Calu3 (cell line): Measurements from ENCODE around the gene PSG7. TPM values are rescaled to one million over a fixed set of nuclear protein-coding genes. Genes with fewer than 3 reads are reported as not detected.
"Not testable (repeated sequence)": the region's sequence is repeated elsewhere in the genome, so short reads cannot be mapped to it uniquely, and the experiment has no call there.

Experiments used
- BruUV-seq: library from RNA; stranded (reverse); fragments of 400-500 nt; replicated peaks from 2 replicates; lab custom pipeline; 2021; lab: Mats Ljungman, UMichigan
- CTCF ChIA-PET: fragments of 300-600 bp; sonication (Branson Sonifier 250); formaldehyde crosslinking; loops from one replicate; lab custom pipeline; 2022; ENCODE audit warnings: antibody characterized with exemption; lab: Charles Lee
- DNase-seq: peaks from one replicate; pipeline ENCODE4 v3.0.0; 2022
- H3K27ac Mint-ChIP-seq: one replicate; pipeline ENCODE4 v1.8.0; 2022; ENCODE audit warnings: mixed read lengths; ENCODE audit not compliant: unreplicated experiment
- H3K27me3 Mint-ChIP-seq: one replicate; pipeline ENCODE4 v1.8.0; 2022; ENCODE audit warnings: mixed read lengths; ENCODE audit not compliant: unreplicated experiment
- H3K36me3 Mint-ChIP-seq: one replicate; pipeline ENCODE4 v1.8.0; 2022; ENCODE audit warnings: mild to moderate bottlenecking, moderate library complexity, mixed read lengths; ENCODE audit not compliant: insufficient read depth, unreplicated experiment
- H3K4me1 Mint-ChIP-seq: one replicate; pipeline ENCODE4 v1.8.0; 2022; ENCODE audit warnings: mild to moderate bottlenecking, low read depth, mixed read lengths; ENCODE audit not compliant: unreplicated experiment
- H3K4me3 Mint-ChIP-seq: one replicate; pipeline ENCODE4 v1.8.0; 2022; ENCODE audit warnings: mild to moderate bottlenecking, low read depth, moderate library complexity, mixed read lengths; ENCODE audit not compliant: unreplicated experiment
- H3K9me3 Mint-ChIP-seq: one replicate; pipeline ENCODE4 v1.8.0; 2022; ENCODE audit warnings: low read depth, mixed read lengths; ENCODE audit not compliant: unreplicated experiment
- intact Hi-C: fragments of 100-400 bp; cut with micrococcal nuclease; formaldehyde crosslinking; loops from one replicate; pipeline ENCODE4 v1.10.0; 2022; ENCODE audit not compliant: unreplicated experiment
- total RNA-seq: library from RNA; stranded (reverse); gene quantifications from 2 replicates; pipeline ENCODE4 v1.2.3, GENCODE V29; 2022

Gene PSG7
- total RNA-seq, 1 experiment from 2014 or later: not detected

- BruUV-seq, H3K9me3 Mint-ChIP-seq, H3K4me1 Mint-ChIP-seq, H3K27ac Mint-ChIP-seq, intact Hi-C loops, H3K4me3 Mint-ChIP-seq, DNase-seq, H3K36me3 Mint-ChIP-seq: not testable (repeated sequence)
- CTCF ChIA-PET: interaction anchor here (1.0 kb wide), 1 partner anchor 104 kb away, joined by 3 read pairs; no protein-coding TSS in a partner anchor
- peaks cover 20% of the 10 kb centered on the region for H3K27me3 Mint-ChIP-seq
These were observed 18.5 kb downstream of the PSG7 start for GRCh38 chr19:42918377-42919069.

- H3K4me1 Mint-ChIP-seq, CTCF ChIA-PET, intact Hi-C loops, H3K36me3 Mint-ChIP-seq, H3K27ac Mint-ChIP-seq, DNase-seq, H3K4me3 Mint-ChIP-seq, BruUV-seq, H3K9me3 Mint-ChIP-seq: not testable (repeated sequence)
- H3K27me3 Mint-ChIP-seq: peaks cover 29% of the 10 kb centered on the region
These were observed 19.4 kb downstream of the PSG7 start, which contains the start of gene PSG6 for GRCh38 chr19:42917634-42918033. Gene PSG6 (minus strand): TSS chr19:42917894. CDS start chr19:42917792, 102 bp downstream.

GRCh38 chr19:42916931-42917330 lies 20.1 kb downstream of the PSG7 start:
- H3K4me3 Mint-ChIP-seq, CTCF ChIA-PET, H3K9me3 Mint-ChIP-seq, BruUV-seq, H3K36me3 Mint-ChIP-seq, H3K4me1 Mint-ChIP-seq, intact Hi-C loops, DNase-seq, H3K27ac Mint-ChIP-seq: not testable (repeated sequence)
- peaks cover 36% of the 10 kb centered on the region for H3K27me3 Mint-ChIP-seq

DNA sequence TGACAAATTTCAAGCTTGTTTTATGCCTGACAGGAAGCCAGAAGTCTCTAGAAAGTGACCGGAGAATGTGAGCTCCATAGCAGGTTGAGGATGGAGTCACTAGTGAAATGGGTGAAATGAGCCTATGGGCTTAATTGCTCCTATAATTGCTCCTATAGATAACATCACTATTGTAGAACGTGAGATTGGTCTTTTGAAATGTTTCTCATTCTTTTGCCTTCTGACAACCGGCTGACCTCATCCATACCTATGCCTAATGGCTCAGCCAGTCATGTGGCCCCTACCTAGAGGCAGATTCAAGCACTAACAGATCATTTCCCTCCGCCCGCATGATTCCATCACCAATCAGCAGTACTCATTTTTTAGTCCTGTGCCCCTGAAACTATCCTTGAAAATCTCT lies 23.5 kb downstream of the PSG7 start:
- H3K36me3 Mint-ChIP-seq, H3K27ac Mint-ChIP-seq, H3K9me3 Mint-ChIP-seq, BruUV-seq, H3K4me1 Mint-ChIP-seq, intact Hi-C loops, H3K4me3 Mint-ChIP-seq, DNase-seq, CTCF ChIA-PET: not testable (repeated sequence)
- H3K27me3 Mint-ChIP-seq: peaks cover 66% of the 10 kb centered on the region

DNA sequence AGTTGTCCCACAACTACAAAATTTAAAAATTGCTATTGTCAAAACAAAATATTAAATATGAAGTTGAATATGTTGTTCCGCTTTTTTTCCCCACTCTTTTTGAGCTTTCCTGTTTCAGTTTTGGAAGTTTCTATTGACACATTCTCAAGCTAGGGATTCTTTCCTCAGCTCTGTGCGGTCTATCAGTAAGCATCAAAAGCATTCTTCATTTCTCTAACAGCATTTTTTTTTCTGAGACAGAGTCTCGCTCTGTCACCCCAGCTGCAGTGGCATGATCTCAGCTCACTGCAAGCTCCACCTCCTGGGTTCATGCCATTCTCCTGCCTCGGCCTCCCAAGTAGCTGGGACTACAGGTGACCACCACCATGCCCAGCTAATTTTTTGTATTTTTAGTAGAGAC lies 24.1 kb downstream of the PSG7 start:
- peaks cover 66% of the 10 kb centered on the region for H3K27me3 Mint-ChIP-seq
- BruUV-seq, H3K9me3 Mint-ChIP-seq, CTCF ChIA-PET, intact Hi-C loops, H3K36me3 Mint-ChIP-seq, DNase-seq, H3K27ac Mint-ChIP-seq, H3K4me1 Mint-ChIP-seq, H3K4me3 Mint-ChIP-seq: not testable (repeated sequence)

DNA sequence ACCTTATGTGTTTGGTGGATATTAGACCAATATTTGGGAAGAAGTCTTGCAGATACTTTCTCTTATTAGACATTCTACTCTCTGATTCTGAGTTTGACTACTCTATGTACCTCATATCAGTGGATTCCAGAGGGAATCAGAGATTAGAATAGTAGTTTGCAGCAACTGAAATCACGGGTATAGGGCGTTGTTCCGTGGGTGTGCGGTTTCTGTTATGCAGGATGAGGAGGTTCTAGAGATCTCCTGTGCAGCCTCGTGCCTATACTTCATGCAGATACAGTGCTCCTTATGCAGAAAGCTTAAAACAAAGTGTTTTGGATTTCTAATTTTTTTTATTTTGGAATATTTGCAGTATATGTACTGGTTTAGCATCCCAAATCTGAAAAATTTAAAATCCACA lies 25.3 kb downstream of the PSG7 start:
- CTCF ChIA-PET, DNase-seq, H3K9me3 Mint-ChIP-seq, H3K4me1 Mint-ChIP-seq, BruUV-seq, H3K4me3 Mint-ChIP-seq, intact Hi-C loops, H3K36me3 Mint-ChIP-seq, H3K27ac Mint-ChIP-seq: not testable (repeated sequence)
- H3K27me3 Mint-ChIP-seq: peaks cover 75% of the 10 kb centered on the region

GRCh38 chr19:42906162-42906561 lies 30.8 kb downstream of the PSG7 start:
- intact Hi-C loops, H3K4me3 Mint-ChIP-seq, H3K36me3 Mint-ChIP-seq, BruUV-seq, H3K9me3 Mint-ChIP-seq, H3K4me1 Mint-ChIP-seq, DNase-seq, CTCF ChIA-PET, H3K27ac Mint-ChIP-seq: not testable (repeated sequence)
- peaks cover 93% of the 10 kb centered on the region for H3K27me3 Mint-ChIP-seq

DNA sequence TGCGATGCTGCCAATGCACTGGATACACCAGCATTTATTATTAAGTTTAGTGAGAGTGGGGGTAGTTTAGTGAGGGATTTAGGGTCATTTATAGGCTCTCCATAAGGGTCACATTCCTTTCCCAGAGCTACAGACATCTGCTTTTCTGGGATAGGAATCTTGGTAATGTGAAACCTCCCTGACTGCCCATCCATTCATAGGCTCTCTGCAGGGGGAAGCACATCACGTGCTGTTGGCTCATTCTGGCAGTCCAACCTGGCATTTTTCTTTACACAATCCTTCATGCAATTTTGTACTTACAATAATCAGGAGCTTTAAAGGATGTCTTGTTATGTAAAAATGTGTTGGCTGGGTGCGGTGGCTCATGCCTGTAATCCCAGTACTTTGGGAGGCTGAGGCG lies 36.4 kb downstream of the PSG7 start:
- DNase-seq, BruUV-seq, H3K4me3 Mint-ChIP-seq, H3K36me3 Mint-ChIP-seq, CTCF ChIA-PET, intact Hi-C loops, H3K9me3 Mint-ChIP-seq, H3K27ac Mint-ChIP-seq: not testable (repeated sequence)
- H3K27me3 Mint-ChIP-seq: peaks cover 66% of the 10 kb centered on the region
- H3K4me1 Mint-ChIP-seq: peaks cover 20% of the 10 kb centered on the region

DNA sequence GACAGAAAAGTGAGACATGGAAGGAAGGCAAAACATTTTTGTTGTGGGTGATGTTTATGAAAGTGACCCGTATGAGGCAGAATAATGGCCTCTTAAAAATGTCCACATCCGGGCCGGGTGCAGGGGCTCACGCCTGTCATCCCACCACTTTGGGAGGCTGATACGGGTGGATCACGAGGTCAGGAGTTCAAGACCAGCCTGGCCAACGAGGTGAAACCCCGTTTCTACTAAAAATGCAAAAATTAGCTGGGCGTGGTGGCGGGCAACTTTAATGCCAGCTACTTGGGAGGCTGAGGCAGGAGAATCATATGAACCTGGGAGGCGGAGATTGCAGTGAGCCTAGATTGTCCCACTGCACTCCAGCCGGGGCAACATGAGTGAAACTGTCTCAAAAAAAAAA lies 37.3 kb downstream of the PSG7 start:
- H3K4me3 Mint-ChIP-seq, CTCF ChIA-PET, BruUV-seq, H3K27ac Mint-ChIP-seq, H3K9me3 Mint-ChIP-seq, DNase-seq, intact Hi-C loops, H3K36me3 Mint-ChIP-seq: not testable (repeated sequence)
- Mint-ChIP-seq H3K4me1 (peaks cover 20% of the 10 kb centered on the region), H3K27me3 (peaks cover 58% of the 10 kb centered on the region)

- DNase-seq, H3K27ac Mint-ChIP-seq, H3K9me3 Mint-ChIP-seq, H3K36me3 Mint-ChIP-seq, BruUV-seq, CTCF ChIA-PET, intact Hi-C loops, H3K4me3 Mint-ChIP-seq: not testable (repeated sequence)
- peaks cover 20% of the 10 kb centered on the region for H3K4me1 Mint-ChIP-seq
- H3K27me3 Mint-ChIP-seq: peaks cover 52% of the 10 kb centered on the region
These were observed 37.9 kb downstream of the PSG7 start for GRCh38 chr19:42899110-42899509.
